ENCODE data around the gene PPARG.

GRCh38 chr3:12352253-12352652 lies 63.4 kb downstream of the PPARG start:
- TF ChIP-seq CTCF (conservative IDR thresholded peaks at IDR 0.05; ENCODE audit: low read depth in 2 of 2) (no peak), POLR2AphosphoS5 (IDR thresholded peaks at IDR 0.05; ENCODE audit: low read depth) (no peak), EZH2phosphoT487 (IDR thresholded peaks at IDR 0.05; ENCODE audit: unreplicated experiment) (no peak), EZH2 (IDR thresholded peaks at IDR 0.05; ENCODE audit: low read depth, unreplicated experiment) (no peak), JUNB (IDR thresholded peaks at IDR 0.05; ENCODE audit: unreplicated experiment) (no peak)
